ENCODE results near the gene TSGA10IP. TPM values are rescaled to one million over a fixed set of nuclear protein-coding genes. Genes with fewer than 3 reads are reported as not detected.

TSGA10IP gene
- total RNA-seq, 1 donor from 2014 or later, result not detected

- Histone ChIP-seq H3K27me3 (ENCODE audit: control insufficient read depth, insufficient read depth, low read length) (no peaks in the 10 kb centered on the region), H3K4me3 (ENCODE audit: low read depth, low read length) (no peak overlapping the region), H3K36me3 (ENCODE audit: control insufficient read depth, insufficient read depth, low read length) (peaks cover 1% of the 10 kb centered on the region)
- DNase-seq (ENCODE audit: low read depth), result no peak
- no peak for TF ChIP-seq CTCF (IDR thresholded peaks at IDR 0.05; ENCODE audit: insufficient read depth, low read length, poor library complexity, severe bottlenecking)
Measured at GRCh38 chr11:65977621-65978390, 32.5 kb downstream of the TSGA10IP start.

DNA sequence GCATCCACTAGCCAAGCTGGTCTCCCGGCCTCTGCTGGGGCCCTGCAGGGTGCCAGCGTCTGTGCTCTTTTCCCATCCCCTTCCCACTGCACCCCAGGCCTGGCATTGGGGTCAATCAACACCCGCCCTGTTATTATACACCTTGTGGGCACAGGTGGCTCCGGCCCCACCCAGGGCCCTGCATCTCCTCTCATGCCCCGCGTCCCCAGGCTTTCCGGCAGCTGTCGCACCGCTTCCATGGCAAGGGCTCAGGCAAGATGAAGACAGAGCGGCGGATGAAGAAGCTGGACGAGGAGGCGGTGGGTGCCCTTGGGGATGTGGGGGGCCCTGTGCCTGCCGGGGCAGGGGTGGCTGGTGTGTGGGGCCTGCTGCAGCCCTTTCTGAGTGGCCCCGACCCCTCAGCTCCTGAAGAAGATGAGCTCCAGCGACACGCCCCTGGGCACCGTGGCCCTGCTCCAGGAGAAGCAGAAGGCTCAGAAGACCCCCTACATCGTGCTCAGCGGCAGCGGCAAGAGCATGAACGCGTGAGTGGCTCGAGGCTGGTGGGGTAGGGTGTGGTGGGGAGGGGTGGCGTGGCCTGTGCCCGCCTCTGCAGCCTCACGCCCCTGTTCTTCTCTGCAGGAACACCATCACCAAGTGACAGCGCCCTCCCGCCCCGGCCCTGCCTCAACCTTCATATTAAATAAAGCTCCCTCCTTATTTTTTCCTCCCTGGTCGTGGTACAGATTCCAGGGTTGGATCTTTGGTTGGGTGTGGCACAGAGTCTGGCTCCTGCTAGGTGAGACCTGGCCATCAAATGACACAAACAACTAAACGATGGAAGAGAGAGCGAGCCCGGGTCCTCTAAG, 33.3 kb downstream of the TSGA10IP start:
- Histone ChIP-seq H3K27me3 (ENCODE audit: control insufficient read depth, insufficient read depth, low read length) (no peaks in the 10 kb centered on the region), H3K36me3 (ENCODE audit: control insufficient read depth, insufficient read depth, low read length) (peaks cover 1% of the 10 kb centered on the region), H3K4me3 (ENCODE audit: low read depth, low read length) (no peak overlapping the region)
- TF ChIP-seq CTCF (IDR thresholded peaks at IDR 0.05; ENCODE audit: insufficient read depth, low read length, poor library complexity, severe bottlenecking), result no peak
- no peak for DNase-seq (ENCODE audit: low read depth)

DNA sequence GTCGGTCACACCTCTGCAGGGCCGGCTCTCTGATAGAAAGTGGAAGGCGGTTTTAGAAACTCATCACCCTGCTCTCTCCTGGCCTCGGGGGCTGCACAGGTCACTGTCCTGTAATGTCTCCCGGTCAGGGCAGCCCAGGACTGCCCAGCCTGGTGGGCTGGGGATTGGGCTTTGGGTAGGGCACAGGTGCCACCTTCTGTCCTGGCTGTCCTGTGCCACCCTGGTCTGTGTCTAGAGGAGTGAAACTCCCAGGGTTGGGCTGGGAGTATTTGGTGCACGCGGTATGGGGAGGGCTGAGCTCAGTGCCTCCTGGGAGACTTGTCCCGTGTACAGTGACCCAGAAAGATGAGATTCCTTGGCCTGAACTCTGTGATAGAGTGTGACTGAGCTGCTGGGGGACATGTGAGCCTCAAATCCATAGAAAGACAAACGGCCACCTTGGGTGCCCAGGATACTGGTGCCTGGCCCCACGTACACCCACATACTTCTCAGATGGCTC, 34.0 kb downstream of the TSGA10IP start:
- no peak for DNase-seq (ENCODE audit: low read depth)
- no peak for TF ChIP-seq CTCF (IDR thresholded peaks at IDR 0.05; ENCODE audit: insufficient read depth, low read length, poor library complexity, severe bottlenecking)
- peaks cover 1% of the 10 kb centered on the region for H3K36me3 ChIP-seq (ENCODE audit: control insufficient read depth, insufficient read depth, low read length)

GRCh38 chr11:65981101-65981740, 35.9 kb downstream of the TSGA10IP start:
- no peaks in the 10 kb centered on the region for H3K27me3 ChIP-seq (ENCODE audit: control insufficient read depth, insufficient read depth, low read length)
- H3K4me3 ChIP-seq (ENCODE audit: low read depth, low read length), result no peak overlapping the region
- no peak for DNase-seq (ENCODE audit: low read depth)
- TF ChIP-seq CTCF (IDR thresholded peaks at IDR 0.05; ENCODE audit: insufficient read depth, low read length, poor library complexity, severe bottlenecking), result no peak
- peaks cover 1% of the 10 kb centered on the region for H3K36me3 ChIP-seq (ENCODE audit: control insufficient read depth, insufficient read depth, low read length)

More for the DNA sequence above, 34.0 kb downstream of the TSGA10IP start:
- Histone ChIP-seq H3K4me3 (ENCODE audit: low read depth, low read length) (no peak overlapping the region), H3K27me3 (ENCODE audit: control insufficient read depth, insufficient read depth, low read length) (no peaks in the 10 kb centered on the region)

DNA sequence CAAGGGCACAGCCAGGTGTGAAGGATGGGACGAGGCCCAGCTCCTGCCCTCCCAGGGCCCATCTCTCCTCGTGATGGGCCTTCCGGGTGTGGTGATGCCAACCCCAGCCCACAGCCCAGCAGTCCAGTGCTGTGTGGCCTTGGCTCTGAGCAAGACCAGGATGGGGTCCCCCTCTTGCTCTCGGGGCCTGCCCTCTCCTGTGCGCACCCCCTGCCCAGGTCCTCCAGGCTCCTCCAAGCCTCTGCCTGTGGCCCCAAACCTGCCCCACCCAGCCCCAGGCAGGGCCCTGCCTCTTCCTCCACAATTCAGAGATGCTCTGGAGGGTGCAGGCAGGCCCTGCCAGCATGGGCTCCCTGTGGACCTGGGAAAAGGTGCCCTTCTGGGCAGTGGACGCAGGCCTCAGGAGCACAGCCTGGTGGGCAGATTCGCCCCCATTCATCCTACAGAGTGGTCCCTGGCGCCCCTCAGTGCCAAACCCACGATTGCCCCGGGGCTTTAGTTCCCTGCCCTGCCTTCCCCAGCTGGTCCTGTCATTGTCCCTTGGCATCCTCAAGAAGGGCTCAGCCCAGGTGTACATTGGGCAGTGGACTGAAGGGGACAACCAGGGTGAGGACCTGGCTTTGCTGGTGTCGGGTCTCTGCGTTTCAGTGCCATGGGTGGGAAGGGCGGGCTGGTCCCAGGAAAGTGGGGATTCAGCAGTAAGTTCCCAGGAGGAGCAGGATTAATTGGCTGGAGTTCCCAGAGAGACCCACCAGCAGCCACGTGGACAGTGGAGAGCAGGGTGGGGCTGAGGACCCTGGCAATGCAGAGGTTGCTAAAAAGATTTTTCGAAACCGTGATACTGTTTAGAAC, 36.9 kb downstream of the TSGA10IP start:
- Histone ChIP-seq H3K27me3 (ENCODE audit: control insufficient read depth, insufficient read depth, low read length) (no peaks in the 10 kb centered on the region), H3K4me3 (ENCODE audit: low read depth, low read length) (no peak overlapping the region), H3K36me3 (ENCODE audit: control insufficient read depth, insufficient read depth, low read length) (peaks cover 1% of the 10 kb centered on the region)
- DNase-seq (ENCODE audit: low read depth), result no peak
- TF ChIP-seq CTCF (IDR thresholded peaks at IDR 0.05; ENCODE audit: insufficient read depth, low read length, poor library complexity, severe bottlenecking), result no peak

Measured in kidney epithelial cell (primary cell).